Breast epithelium (tissue), 3 donors: ENCODE data around the gene ACACA.

Experiments
- CTCF ChIP-seq, 3 donors: fragments of 450-650 bp; IDR thresholded peaks; one replicate each; pipeline ENCODE4 v1.5.1; 2016 to 2017; ENCODE audit warnings: antibody characterized with exemption in 3 of 3, mild to moderate bottlenecking in 3 of 3, moderate library complexity in 3 of 3
- POLR2AphosphoS5 ChIP-seq, 3 donors: sonication (generic); formaldehyde crosslinking; IDR thresholded peaks; one replicate each; pipeline ENCODE4 v1.6.1; 2017; ENCODE audit warnings: antibody characterized with exemption in 3 of 3

GRCh38 chr17:37393352-37393751, 13.3 kb downstream of the ACACA start:
- TF ChIP-seq CTCF (IDR thresholded peaks at IDR 0.05), result no peak
- TF ChIP-seq POLR2AphosphoS5 (IDR thresholded peaks at IDR 0.05), result no peak
